Astrocyte of the spinal cord (primary cell): ENCODE measurements around the gene SCARB2.

ENCODE experiments used
- DNase-seq: peaks from one replicate; pipeline ENCODE4 v3.0.0; 2011; ENCODE audit warnings: low read depth, low spot score
- H3K4me3 ChIP-seq: 2 replicates; pipeline ENCODE4 v1.5.1; 2011; ENCODE audit warnings: low read depth, mild to moderate bottlenecking, low read length, moderate library complexity
- CTCF ChIP-seq: IDR thresholded peaks from 2 replicates; pipeline ENCODE4 v1.5.1; 2012; ENCODE audit warnings: low read depth, mild to moderate bottlenecking, low read length, inconsistent platforms
- in situ Hi-C: cut with HindIII; loops from 2 replicates; pipeline ENCODE4 v1.10.0; 2017; ENCODE audit warnings: low sequenced_read_pairs

The SCARB2 gene

DNA sequence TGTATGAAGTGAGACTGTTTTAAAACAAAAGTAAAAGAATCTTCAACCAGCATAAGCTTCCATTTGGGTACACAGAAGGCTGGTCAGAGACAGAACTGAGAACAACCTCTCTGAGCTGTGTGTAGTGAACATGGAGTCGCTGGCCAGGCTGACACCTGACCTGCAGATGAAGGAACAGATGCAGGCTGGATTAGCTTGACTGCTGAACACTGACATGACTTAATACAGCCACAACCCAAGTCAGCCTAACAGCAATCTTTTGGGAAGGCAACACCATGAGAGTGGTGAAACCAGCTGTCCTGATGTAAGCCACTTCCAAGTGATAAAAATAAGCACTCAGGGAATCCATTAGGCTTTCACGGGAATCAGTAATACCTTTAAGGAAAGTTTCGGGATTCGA is 10.1 kb downstream of the SCARB2 start:
- H3K4me3 ChIP-seq: no peak overlapping the region
- in situ Hi-C loops: no loop called here
- no peak for TF ChIP-seq CTCF
- no peak for DNase-seq

DNA sequence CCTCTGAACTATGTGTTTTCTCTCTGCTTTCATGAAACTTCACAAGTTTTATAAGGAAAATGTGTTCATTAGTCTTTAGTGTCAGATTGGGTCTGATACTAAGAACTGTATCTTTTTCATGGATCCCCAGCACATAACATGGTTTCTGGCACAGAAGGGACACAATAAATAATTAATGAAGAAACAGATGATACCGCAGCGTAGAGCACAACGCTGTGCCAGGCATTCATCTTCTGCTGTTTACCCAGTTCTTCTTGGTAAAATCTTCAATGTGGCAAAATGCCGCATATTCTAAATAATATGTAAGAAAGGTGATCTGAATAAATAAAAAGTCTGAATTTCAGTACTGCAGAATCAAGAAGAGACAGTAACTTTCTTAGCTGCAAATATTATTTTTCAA is 12.3 kb downstream of the SCARB2 start:
- TF ChIP-seq CTCF: no peak
- in situ Hi-C loops: no loop called here
- H3K4me3 ChIP-seq: no peak overlapping the region
- no peak for DNase-seq

DNA sequence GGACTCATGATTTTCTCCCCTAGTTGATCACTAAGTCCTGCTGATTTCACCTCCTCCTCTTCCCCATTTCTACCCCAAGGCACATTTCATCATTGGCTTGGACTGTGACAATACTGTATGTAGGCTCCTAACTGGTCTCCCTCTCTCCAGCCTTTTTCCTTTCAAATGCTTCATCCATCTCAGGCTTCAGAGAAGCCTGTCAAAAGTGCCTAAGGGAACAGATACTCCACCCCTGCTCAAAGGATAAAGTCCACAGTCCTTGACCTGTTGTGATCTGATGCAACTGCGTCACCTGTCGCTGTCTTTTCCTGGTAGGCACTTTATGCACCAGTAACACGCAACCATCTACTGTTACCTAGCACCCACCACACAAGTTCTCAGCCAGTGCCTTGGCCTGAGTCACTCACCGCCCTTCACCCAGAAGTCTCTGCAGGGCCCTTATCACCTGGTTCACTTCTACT is 12.8 kb downstream of the SCARB2 start:
- TF ChIP-seq CTCF: no peak
- no peak for DNase-seq
- H3K4me3 ChIP-seq: no peak overlapping the region
- in situ Hi-C loops: no loop called here

DNA sequence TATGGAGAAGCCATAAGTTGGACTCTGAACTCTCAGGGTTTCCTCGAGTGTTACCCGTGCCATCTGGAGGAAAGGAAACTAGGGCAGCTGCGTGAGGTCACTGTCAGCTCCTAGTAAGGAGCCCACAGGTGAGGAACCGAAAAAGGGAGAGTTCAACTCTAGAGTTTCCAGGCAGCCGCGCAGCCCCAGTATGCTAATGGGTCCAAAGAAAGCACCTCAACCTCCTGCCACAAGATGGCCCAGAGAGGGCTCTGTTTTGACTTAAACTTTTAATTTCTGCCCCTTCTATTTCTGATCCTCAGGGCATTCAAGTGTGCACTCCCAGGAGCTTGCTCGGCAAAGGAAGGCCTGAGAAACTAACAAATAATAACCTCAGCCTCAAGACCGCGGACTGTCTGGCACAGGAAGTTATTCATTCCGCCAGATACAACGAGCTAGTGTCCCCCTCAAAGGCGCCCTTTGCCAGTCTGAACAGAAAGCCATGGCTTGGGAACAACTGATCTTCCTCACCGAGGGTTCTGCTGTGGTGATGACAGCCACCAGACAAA is 13.9 kb downstream of the SCARB2 start:
- H3K4me3 ChIP-seq: no peak overlapping the region
- no peak for TF ChIP-seq CTCF
- DNase-seq: peak; percentile 23
- in situ Hi-C loops: no loop called here

DNA sequence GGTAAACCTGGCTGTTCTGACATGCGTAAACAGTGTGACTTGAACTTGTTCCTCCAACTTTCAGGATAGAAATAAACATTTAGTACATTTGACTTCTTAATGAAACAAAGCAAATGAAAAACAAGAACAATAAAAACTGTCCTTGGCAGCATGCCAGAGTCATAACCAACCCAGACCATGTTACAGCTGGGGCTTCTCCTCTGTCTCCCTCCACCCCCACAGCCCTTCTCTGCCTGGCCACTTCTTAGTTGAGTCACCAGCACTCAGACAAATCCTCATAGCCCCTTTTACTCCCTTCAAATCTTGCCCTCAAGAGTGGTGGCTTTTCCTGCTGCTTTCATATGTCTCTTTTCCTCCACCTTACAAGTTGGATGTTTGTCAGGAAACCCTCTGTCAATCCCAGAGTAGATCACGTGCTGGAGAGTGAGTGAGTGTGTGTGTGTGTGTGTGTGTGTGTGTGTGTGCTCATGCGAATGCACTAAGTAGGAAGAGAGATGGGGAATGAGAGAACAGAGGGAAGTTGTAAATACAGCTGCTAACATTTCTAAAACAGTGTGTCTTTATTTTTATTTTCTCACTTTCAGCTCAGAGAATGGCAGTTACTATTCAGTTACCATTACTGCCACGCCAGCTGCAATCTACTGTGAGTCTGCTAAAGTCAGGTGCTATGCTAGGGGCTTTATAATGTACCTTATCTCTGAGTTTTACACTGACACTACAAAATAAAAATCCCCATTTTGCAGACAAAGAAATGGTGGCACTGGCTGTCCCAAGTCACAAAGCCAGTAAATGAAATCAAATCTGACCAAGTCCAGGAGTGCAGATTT is 15.0 kb downstream of the SCARB2 start:
- no peak for TF ChIP-seq CTCF
- in situ Hi-C loops: no loop called here
- no peak overlapping the region for H3K4me3 ChIP-seq
- DNase-seq: peak; percentile 89

DNA sequence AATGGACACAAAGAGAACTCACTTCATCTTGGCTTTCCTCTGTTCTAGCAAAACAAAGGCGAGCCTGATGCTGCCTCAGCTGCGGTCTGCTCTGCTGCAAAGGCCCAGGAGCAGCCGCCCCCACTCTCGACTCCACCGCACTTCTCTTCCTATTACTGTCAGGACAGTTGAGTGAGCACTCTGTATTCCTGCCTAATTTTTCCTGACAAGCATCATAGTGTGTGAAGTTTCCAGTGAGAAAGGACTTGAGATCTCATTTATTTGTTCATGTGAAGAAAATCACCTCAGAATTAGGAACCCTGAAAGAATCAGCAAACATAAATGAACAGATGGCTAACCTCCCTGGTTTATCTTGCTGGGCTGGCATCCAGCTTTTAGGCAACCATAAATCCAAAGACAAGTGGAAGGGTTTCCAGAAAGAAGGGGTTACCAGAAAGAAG is 15.6 kb downstream of the SCARB2 start:
- DNase-seq: peak; percentile 88
- TF ChIP-seq CTCF: no peak
- H3K4me3 ChIP-seq: no peak overlapping the region
- in situ Hi-C loops: no loop called here
